ENCODE results near the gene NOP56.
"Not testable (repeated sequence)": the region's sequence is repeated elsewhere in the genome, so short reads cannot be mapped to it uniquely, and the experiment has no call there.

NOP56 gene

GRCh38 chr20:2690213-2690612 lies 37.8 kb downstream of the NOP56 start:
- no peak for DNase-seq

GRCh38 chr20:2690718-2691117 lies 38.3 kb downstream of the NOP56 start:
- DNase-seq: no peak

- no peak for DNase-seq
Observed at GRCh38 chr20:2691127-2691526, 38.7 kb downstream of the NOP56 start.

GRCh38 chr20:2691663-2692035 lies 39.2 kb downstream of the NOP56 start:
- no peak for DNase-seq

GRCh38 chr20:2692036-2692885 lies 39.8 kb downstream of the NOP56 start, which contains the start of gene EBF4:
Gene EBF4, plus strand, starts transcription at chr20:2692780. Its CDS starts 866 bp downstream, at chr20:2693646.
- DNase-seq: no peak

- DNase-seq: peak; percentile 3
Observed at GRCh38 chr20:2692886-2693285, 40.5 kb downstream of the NOP56 start.

GRCh38 chr20:2693286-2694007 lies 41.0 kb downstream of the NOP56 start:
- no peak for DNase-seq

- DNase-seq: no peak
Observed at GRCh38 chr20:2694008-2694471, 41.6 kb downstream of the NOP56 start.

GRCh38 chr20:2694519-2694918 lies 42.1 kb downstream of the NOP56 start:
- DNase-seq: no peak

GRCh38 chr20:2695206-2695983 lies 43.0 kb downstream of the NOP56 start:
- no peak for DNase-seq

GRCh38 chr20:2695984-2696525 lies 43.6 kb downstream of the NOP56 start:
- DNase-seq: not testable (repeated sequence)

GRCh38 chr20:2696646-2697045 lies 44.2 kb downstream of the NOP56 start:
- no peak for DNase-seq

- no peak for DNase-seq
Observed at GRCh38 chr20:2697768-2698167, 45.3 kb downstream of the NOP56 start.

- DNase-seq: no peak
Observed at GRCh38 chr20:2698186-2698817, 45.9 kb downstream of the NOP56 start.

- DNase-seq: no peak
Observed at GRCh38 chr20:2698912-2699311, 46.5 kb downstream of the NOP56 start.

- no peak for DNase-seq
Observed at GRCh38 chr20:2699775-2700413, 47.5 kb downstream of the NOP56 start.

- DNase-seq: no peak
Observed at GRCh38 chr20:2700913-2701620, 48.6 kb downstream of the NOP56 start.

GRCh38 chr20:2701671-2702081 lies 49.2 kb downstream of the NOP56 start:
- DNase-seq: no peak

GRCh38 chr20:2703716-2704475 lies 51.5 kb downstream of the NOP56 start:
- DNase-seq: no peak

GRCh38 chr20:2705931-2706645 lies 53.7 kb downstream of the NOP56 start:
- no peak for DNase-seq
